BLaER1 (cell line): Measurements from ENCODE around the gene ATP13A2.

Experiments used
- H3K27ac ChIP-seq: shearing (Covaris generic); formaldehyde crosslinking; 2 replicates; pipeline ENCODE4 v1.8.1; 2022
- H3K27me3 ChIP-seq: shearing (Covaris generic); formaldehyde crosslinking; 2 replicates; pipeline ENCODE4 v1.8.1; 2022
- H3K36me3 ChIP-seq: shearing (Covaris generic); formaldehyde crosslinking; 2 replicates; pipeline ENCODE4 v1.8.1; 2022
- H3K4me1 ChIP-seq: shearing (Covaris generic); formaldehyde crosslinking; 2 replicates; pipeline ENCODE4 v1.8.1; 2022
- H3K4me2 ChIP-seq: shearing (Covaris generic); formaldehyde crosslinking; 2 replicates; pipeline ENCODE4 v1.8.1; 2022
- H3K4me3 ChIP-seq: shearing (Covaris generic); formaldehyde crosslinking; 2 replicates; pipeline ENCODE4 v1.8.1; 2022
- H3K9ac ChIP-seq: shearing (Covaris generic); formaldehyde crosslinking; 2 replicates; pipeline ENCODE4 v1.8.1; 2022
- H3K9me3 ChIP-seq: shearing (Covaris generic); formaldehyde crosslinking; 2 replicates; pipeline ENCODE4 v1.8.1; 2022
- H4K20me1 ChIP-seq: shearing (Covaris generic); formaldehyde crosslinking; 2 replicates; pipeline ENCODE4 v1.8.1; 2022
- Cebpa-rat ChIP-seq: shearing (Covaris generic); IDR thresholded peaks from 2 replicates; pipeline ENCODE4 v1.8.1; 2022

ATP13A2 gene

GRCh38 chr1:16976966-16977365, 34.8 kb downstream of the ATP13A2 start:
- no peak overlapping the region for H3K4me3 ChIP-seq
- no peak overlapping the region for H3K27ac ChIP-seq
- no peaks in the 10 kb centered on the region for H3K9me3 ChIP-seq
- TF ChIP-seq Cebpa-rat: no peak
- H3K9ac ChIP-seq: no peak overlapping the region
- peaks cover 18% of the 10 kb centered on the region for H3K27me3 ChIP-seq
- H3K4me2 ChIP-seq: no peak overlapping the region
- H4K20me1 ChIP-seq: peaks cover 25% of the 10 kb centered on the region
- no peaks in the 10 kb centered on the region for H3K36me3 ChIP-seq
- H3K4me1 ChIP-seq: peaks cover 31% of the 10 kb centered on the region

- peaks cover 25% of the 10 kb centered on the region for H4K20me1 ChIP-seq
- peaks cover 7% of the 10 kb centered on the region; the same call in 1 of the 2 replicates for H3K36me3 ChIP-seq
- H3K9me3 ChIP-seq: no peaks in the 10 kb centered on the region
- peaks cover 7% of the 10 kb centered on the region for H3K27me3 ChIP-seq
- H3K9ac ChIP-seq: no peak overlapping the region
- TF ChIP-seq Cebpa-rat: no peak
- H3K4me1 ChIP-seq: peaks cover 31% of the 10 kb centered on the region
- H3K4me3 ChIP-seq: no peak overlapping the region
- H3K27ac ChIP-seq: no peak overlapping the region
- no peak overlapping the region for H3K4me2 ChIP-seq
These were observed 35.9 kb downstream of the ATP13A2 start for GRCh38 chr1:16975838-16976237.

- peaks cover 37% of the 10 kb centered on the region for H3K4me1 ChIP-seq
- H3K36me3 ChIP-seq: peaks cover 7% of the 10 kb centered on the region; the same call in 1 of the 2 replicates
- H3K9ac ChIP-seq: no peak overlapping the region
These were observed 36.5 kb downstream of the ATP13A2 start for GRCh38 chr1:16975211-16975610.

GRCh38 chr1:16973215-16973614, 38.5 kb downstream of the ATP13A2 start:
- Histone ChIP-seq H3K9me3 (no peaks in the 10 kb centered on the region), H3K4me2 (no peak overlapping the region), H3K36me3 (peaks cover 11% of the 10 kb centered on the region; the same call in 1 of the 2 replicates), H3K27ac (no peak overlapping the region), H3K9ac (no peak overlapping the region), H3K4me1 (peaks cover 24% of the 10 kb centered on the region), H3K27me3 (no peaks in the 10 kb centered on the region), H3K4me3 (no peak overlapping the region), H4K20me1 (peaks cover 28% of the 10 kb centered on the region)
- TF ChIP-seq Cebpa-rat: no peak

More at GRCh38 chr1:16975211-16975610, 36.5 kb downstream of the ATP13A2 start:
- TF ChIP-seq Cebpa-rat: no peak
- Histone ChIP-seq H3K27me3 (peaks cover under 1% of the 10 kb centered on the region; the same call in 1 of the 2 replicates), H3K4me3 (no peak overlapping the region), H4K20me1 (peaks cover 31% of the 10 kb centered on the region), H3K27ac (no peak overlapping the region), H3K9me3 (no peaks in the 10 kb centered on the region), H3K4me2 (no peak overlapping the region)

GRCh38 chr1:16972189-16972895, 39.4 kb downstream of the ATP13A2 start:
- H3K4me2 ChIP-seq: no peak overlapping the region
- no peak overlapping the region for H3K4me3 ChIP-seq
- no peaks in the 10 kb centered on the region for H3K9me3 ChIP-seq
- peaks cover 17% of the 10 kb centered on the region; the same call in 1 of the 2 replicates for H3K36me3 ChIP-seq
- H4K20me1 ChIP-seq: peaks cover 20% of the 10 kb centered on the region
- H3K27ac ChIP-seq: no peak overlapping the region
- H3K9ac ChIP-seq: no peak overlapping the region
- H3K27me3 ChIP-seq: no peaks in the 10 kb centered on the region
- no peak for TF ChIP-seq Cebpa-rat
- H3K4me1 ChIP-seq: peaks cover 15% of the 10 kb centered on the region; the same call in 1 of the 2 replicates

- H4K20me1 ChIP-seq: peaks cover 17% of the 10 kb centered on the region; the same call in 1 of the 2 replicates
- no peaks in the 10 kb centered on the region for H3K9me3 ChIP-seq
- TF ChIP-seq Cebpa-rat: no peak
- H3K4me2 ChIP-seq: no peak overlapping the region
- H3K4me1 ChIP-seq: peaks cover 9% of the 10 kb centered on the region; the same call in 1 of the 2 replicates
- no peak overlapping the region for H3K9ac ChIP-seq
- no peak overlapping the region for H3K4me3 ChIP-seq
- H3K27ac ChIP-seq: no peak overlapping the region
- peaks cover 19% of the 10 kb centered on the region; the same call in 1 of the 2 replicates for H3K36me3 ChIP-seq
- no peaks in the 10 kb centered on the region for H3K27me3 ChIP-seq
These were observed 40.2 kb downstream of the ATP13A2 start for GRCh38 chr1:16971341-16972188.

GRCh38 chr1:16970132-16970910, 41.4 kb downstream of the ATP13A2 start:
- Histone ChIP-seq H3K27ac (no peak overlapping the region), H3K36me3 (peaks cover 31% of the 10 kb centered on the region; the same call in 1 of the 2 replicates), H4K20me1 (peaks cover 17% of the 10 kb centered on the region; the same call in 1 of the 2 replicates), H3K27me3 (no peaks in the 10 kb centered on the region), H3K4me3 (no peak overlapping the region), H3K4me1 (peaks cover 9% of the 10 kb centered on the region; the same call in 1 of the 2 replicates), H3K9me3 (no peaks in the 10 kb centered on the region), H3K9ac (no peak overlapping the region), H3K4me2 (no peak overlapping the region)
- TF ChIP-seq Cebpa-rat: no peak

- no peak for TF ChIP-seq Cebpa-rat
- Histone ChIP-seq H3K36me3 (peaks cover 31% of the 10 kb centered on the region; the same call in 1 of the 2 replicates), H4K20me1 (peaks cover 17% of the 10 kb centered on the region; the same call in 1 of the 2 replicates), H3K9me3 (no peaks in the 10 kb centered on the region), H3K4me2 (no peak overlapping the region), H3K4me1 (peaks cover 9% of the 10 kb centered on the region; the same call in 1 of the 2 replicates), H3K27ac (no peak overlapping the region), H3K9ac (no peak overlapping the region; the same call in 1 of the 2 replicates), H3K27me3 (no peaks in the 10 kb centered on the region), H3K4me3 (no peak overlapping the region)
These were observed 42.1 kb downstream of the ATP13A2 start for GRCh38 chr1:16969651-16970050.

GRCh38 chr1:16969057-16969611, 42.6 kb downstream of the ATP13A2 start:
- Histone ChIP-seq H4K20me1 (peaks cover 17% of the 10 kb centered on the region; the same call in 1 of the 2 replicates), H3K9ac (no peak overlapping the region; the same call in 1 of the 2 replicates), H3K27me3 (no peaks in the 10 kb centered on the region), H3K36me3 (peaks cover 31% of the 10 kb centered on the region; the same call in 1 of the 2 replicates), H3K4me3 (no peak overlapping the region), H3K4me2 (no peak overlapping the region), H3K27ac (no peak overlapping the region), H3K4me1 (peaks cover 9% of the 10 kb centered on the region; the same call in 1 of the 2 replicates), H3K9me3 (no peaks in the 10 kb centered on the region)
- TF ChIP-seq Cebpa-rat: no peak
